DOHH2 (cell line): ENCODE measurements around the gene ZYG11B.

Source experiments
- H3F3A ChIP-seq: fragments of 200-600 bp; sonication (generic), shearing (Covaris generic); 2 replicates; pipeline ENCODE4 v1.6.0; 2016; ENCODE audit warnings: antibody characterized with exemption, mild to moderate bottlenecking; ENCODE audit not compliant: control insufficient read depth, insufficient read depth
- H3K27ac ChIP-seq: fragments of 200-600 bp; sonication (generic); 2 replicates; pipeline ENCODE4 v1.5.1; 2014; ENCODE audit warnings: low read depth, mild to moderate bottlenecking, low read length, moderate library complexity
- H3K27me3 ChIP-seq: fragments of 200-600 bp; sonication (generic); 2 replicates; pipeline ENCODE4 v1.6.1; 2014; ENCODE audit warnings: mild to moderate bottlenecking, low read length, mixed read lengths; ENCODE audit not compliant: control insufficient read depth
- H3K36me3 ChIP-seq: fragments of 200-600 bp; sonication (generic); 2 replicates; pipeline ENCODE4 v1.6.1; 2014; ENCODE audit warnings: mild to moderate bottlenecking, low read length, moderate library complexity, mixed read lengths; ENCODE audit not compliant: control insufficient read depth
- H3K4me1 ChIP-seq: fragments of 200-600 bp; sonication (generic); 2 replicates; pipeline ENCODE4 v1.6.1; 2014; ENCODE audit warnings: mild to moderate bottlenecking, low read length, mixed read lengths; ENCODE audit not compliant: control insufficient read depth
- H3K4me2 ChIP-seq: fragments of 200-600 bp; sonication (generic); 2 replicates; pipeline ENCODE4 v1.6.0; 2014; ENCODE audit warnings: mild to moderate bottlenecking, low read length, moderate library complexity
- H3K4me3 ChIP-seq: fragments of 200-600 bp; sonication (generic); 2 replicates; pipeline ENCODE4 v1.5.1; 2014; ENCODE audit warnings: mild to moderate bottlenecking, low read length, mixed read lengths
- H3K79me2 ChIP-seq: fragments of 200-600 bp; sonication (generic); 2 replicates; pipeline ENCODE4 v1.6.1; 2014; ENCODE audit warnings: mild to moderate bottlenecking, low read length, mixed read lengths; ENCODE audit not compliant: control insufficient read depth
- H3K9me2 ChIP-seq: fragments of 200-600 bp; sonication (generic); replicated peaks from 2 replicates; pipeline ENCODE4 v1.6.1; 2014; ENCODE audit warnings: mild to moderate bottlenecking, low read length, mixed read lengths; ENCODE audit not compliant: control insufficient read depth
- H3K9me3 ChIP-seq: fragments of 200-600 bp; sonication (generic); 2 replicates; pipeline ENCODE4 v1.6.1; 2014; ENCODE audit warnings: antibody characterized with exemption, low read length, mixed read lengths; ENCODE audit not compliant: control insufficient read depth, insufficient read depth
- H4K20me1 ChIP-seq: fragments of 200-600 bp; sonication (generic); 2 replicates; pipeline ENCODE4 v1.6.0; 2014; ENCODE audit warnings: low read depth, mild to moderate bottlenecking, antibody characterized with exemption, low read length, moderate library complexity; ENCODE audit not compliant: control insufficient read depth, insufficient read depth
- CTCF ChIP-seq: fragments of 200-600 bp; sonication (generic); IDR thresholded peaks from one replicate; pipeline ENCODE4 v1.5.1; 2014; ENCODE audit warnings: antibody characterized with exemption, mild to moderate bottlenecking, low read depth, low read length; ENCODE audit not compliant: poor library complexity, severe bottlenecking
- EZH2phosphoT487 ChIP-seq: fragments of 200-600 bp; sonication (generic); IDR thresholded peaks from 2 replicates; pipeline ENCODE4 v1.6.1; 2017; ENCODE audit warnings: borderline replicate concordance, mild to moderate bottlenecking, antibody characterized with exemption, low read length, moderate library complexity, mixed read lengths

Gene ZYG11B

GRCh38 chr1:52725903-52726264, 369 bp upstream of the ZYG11B start:
- no peak overlapping the region for H3K27ac ChIP-seq
- no peaks in the 10 kb centered on the region for H3F3A ChIP-seq
- peak overlapping the region; percentile 99 for H3K4me2 ChIP-seq
- peak overlapping the region; percentile 77 for H3K4me3 ChIP-seq
- peaks cover 41% of the 10 kb centered on the region for H3K79me2 ChIP-seq
- no peaks in the 10 kb centered on the region for H4K20me1 ChIP-seq
- no peaks in the 10 kb centered on the region for H3K9me2 ChIP-seq
- no peaks in the 10 kb centered on the region for H3K36me3 ChIP-seq
- H3K27me3 ChIP-seq, result no peaks in the 10 kb centered on the region
- no peaks in the 10 kb centered on the region for H3K9me3 ChIP-seq
- H3K4me1 ChIP-seq, result peaks cover 28% of the 10 kb centered on the region
- TF ChIP-seq CTCF, result no peak

DNA sequence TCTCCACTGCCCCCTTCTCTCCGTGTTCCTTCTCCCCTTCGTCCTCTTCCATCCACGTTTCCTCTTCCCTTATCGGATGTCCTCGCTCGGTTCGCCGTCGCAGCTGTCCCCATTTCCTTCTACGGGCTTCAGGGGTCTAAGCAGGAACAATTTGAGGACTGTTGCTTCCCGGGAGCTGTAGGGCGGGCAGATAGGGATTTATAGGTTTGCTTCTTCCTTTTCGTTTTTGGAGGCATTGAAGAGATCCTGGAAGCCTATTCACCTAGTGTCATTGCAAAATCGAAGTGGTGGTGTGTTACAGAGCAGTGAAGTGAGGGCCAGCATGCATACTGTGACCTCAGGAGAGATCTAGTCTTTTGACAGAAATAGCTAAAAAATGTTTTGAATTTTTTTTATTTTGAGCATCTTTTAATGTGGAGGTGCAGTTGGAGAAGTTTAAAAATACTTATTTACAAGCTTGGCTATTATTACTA, 897 bp downstream of the ZYG11B start:
- Histone ChIP-seq H3K9me2 (no peaks in the 10 kb centered on the region), H3K27me3 (no peaks in the 10 kb centered on the region), H3K36me3 (no peaks in the 10 kb centered on the region), H3F3A (no peaks in the 10 kb centered on the region), H3K4me3 (peak overlapping the region; percentile 77), H3K9me3 (no peaks in the 10 kb centered on the region), H3K4me2 (peak overlapping the region; percentile 97), H3K27ac (no peak overlapping the region), H3K79me2 (peaks cover 48% of the 10 kb centered on the region), H4K20me1 (no peaks in the 10 kb centered on the region), H3K4me1 (peaks cover 34% of the 10 kb centered on the region)
- no peak for TF ChIP-seq CTCF
- TF ChIP-seq EZH2phosphoT487, result no peak

- Histone ChIP-seq H3K36me3 (no peaks in the 10 kb centered on the region), H3K79me2 (peaks cover 48% of the 10 kb centered on the region), H3F3A (no peaks in the 10 kb centered on the region), H3K9me2 (no peaks in the 10 kb centered on the region), H3K4me1 (peaks cover 37% of the 10 kb centered on the region), H3K27ac (no peak overlapping the region), H3K4me2 (peak overlapping the region; percentile 97), H3K9me3 (no peaks in the 10 kb centered on the region), H4K20me1 (no peaks in the 10 kb centered on the region), H3K4me3 (no peak overlapping the region), H3K27me3 (no peaks in the 10 kb centered on the region)
- TF ChIP-seq CTCF (no peak), EZH2phosphoT487 (no peak)
Measured at GRCh38 chr1:52727956-52728656, 1.9 kb downstream of the ZYG11B start.
